HG02642 (cell line): ENCODE data around the gene SCN3A.

Source experiments
- ATAC-seq: cut with Tn5 transposase; IDR thresholded peaks from one replicate; pipeline ENCODE4 v1.9.1; 2021; ENCODE audit warnings: mild to moderate bottlenecking; ENCODE audit not compliant: unreplicated experiment, poor library complexity

SCN3A gene

DNA sequence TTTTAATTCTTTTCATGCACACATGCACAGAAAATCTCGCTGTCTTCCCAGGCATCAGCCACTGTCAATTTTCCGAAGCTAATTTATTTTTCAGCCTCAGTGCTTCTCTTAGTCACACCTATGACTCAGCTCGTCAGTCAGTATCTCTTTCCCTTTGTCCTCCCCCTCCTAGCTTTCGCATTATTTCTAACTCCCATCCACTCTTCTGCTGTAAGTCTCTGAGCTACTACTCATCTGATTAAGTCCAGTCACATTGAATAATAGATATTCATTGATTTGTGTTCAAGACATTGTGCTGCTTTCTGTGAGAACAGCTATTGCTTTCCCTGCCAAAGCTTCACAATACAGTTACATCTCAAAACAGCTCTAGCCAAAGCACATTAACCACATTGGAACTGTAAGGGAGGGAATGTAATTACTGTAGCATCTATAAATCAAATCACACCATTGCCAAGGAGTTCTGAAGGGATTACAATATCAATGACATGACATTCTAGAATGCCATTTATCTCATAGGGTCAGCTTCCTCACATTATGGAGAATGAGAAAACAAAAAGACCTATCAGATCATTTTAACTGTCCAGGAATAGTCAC, 89.4 kb downstream of the SCN3A start:
- no peak for ATAC-seq

DNA sequence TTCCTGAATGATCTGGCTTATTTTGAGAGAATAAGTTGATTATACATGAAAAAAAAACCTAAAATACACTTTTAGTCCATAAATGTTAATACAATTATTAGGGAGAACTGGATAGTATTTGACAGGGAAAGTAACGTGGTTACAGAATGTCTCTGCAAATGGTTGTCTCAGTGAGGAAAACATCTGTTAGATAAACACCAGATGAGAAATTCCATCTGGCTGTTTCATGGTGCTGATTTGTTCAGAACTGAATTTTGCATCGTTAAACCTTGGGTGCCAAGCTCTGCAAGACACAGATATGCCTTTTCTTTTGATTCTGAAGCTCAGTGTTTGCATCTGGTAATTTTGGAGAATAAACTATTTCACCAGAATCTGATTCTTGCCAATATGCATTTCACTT, 90.4 kb downstream of the SCN3A start:
- no peak for ATAC-seq

DNA sequence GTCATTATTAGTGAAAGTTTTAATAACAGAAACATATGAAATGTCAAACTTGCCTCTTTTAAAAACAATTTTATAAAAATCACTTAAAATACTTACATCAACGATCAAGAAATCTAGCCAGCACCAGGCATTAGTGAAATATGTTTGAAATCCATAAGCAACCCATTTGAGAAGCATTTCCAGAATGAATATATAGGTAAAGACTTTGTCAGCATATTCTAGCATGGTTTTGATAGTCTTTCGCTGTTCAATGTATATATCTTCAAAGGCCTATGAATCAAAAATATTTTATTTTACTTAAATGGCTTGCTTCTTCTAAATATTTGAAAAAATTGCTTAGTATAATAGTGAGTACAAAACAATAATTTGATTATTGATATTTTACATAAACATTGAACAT, 91.1 kb downstream of the SCN3A start:
- no peak for ATAC-seq

DNA sequence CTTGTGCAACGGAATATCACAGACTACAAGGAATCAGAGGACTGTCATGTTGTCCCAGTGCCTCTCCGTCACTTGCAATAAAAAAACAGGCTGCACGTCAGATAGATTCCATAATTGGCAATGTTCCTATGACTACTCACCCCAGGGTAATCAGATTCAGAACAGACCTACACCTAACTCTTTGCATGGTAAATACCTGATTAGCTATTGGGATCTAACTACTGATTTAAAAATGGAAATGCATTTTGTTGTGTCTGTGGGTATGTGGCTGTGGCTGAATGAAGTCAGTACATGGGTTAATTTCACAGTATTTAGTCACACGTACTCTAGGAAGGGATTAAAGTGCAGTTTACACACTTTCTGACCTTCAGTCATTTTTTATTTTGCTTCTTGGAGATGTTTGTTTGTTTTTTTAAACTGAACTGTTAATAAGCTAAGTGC, 91.7 kb downstream of the SCN3A start:
- no peak for ATAC-seq

DNA sequence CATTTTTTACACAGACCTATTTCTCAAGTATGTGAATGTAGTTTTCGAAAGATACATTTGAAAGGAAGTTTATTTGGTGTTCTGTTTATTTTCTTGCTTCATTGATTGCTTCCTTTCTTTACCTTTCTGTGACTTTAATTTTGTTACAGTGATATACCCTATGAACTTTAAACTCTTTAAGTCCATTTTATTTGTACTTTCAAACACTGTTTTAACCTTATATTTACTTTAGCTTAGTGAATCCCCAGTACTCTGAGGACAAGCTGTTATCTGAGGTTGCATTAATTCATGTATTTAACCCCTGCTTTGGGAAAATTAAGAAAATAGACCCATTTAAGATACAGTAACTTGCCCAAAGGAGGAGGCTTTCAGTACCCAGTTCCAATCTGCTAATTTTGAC, 93.5 kb downstream of the SCN3A start:
- ATAC-seq: no peak

DNA sequence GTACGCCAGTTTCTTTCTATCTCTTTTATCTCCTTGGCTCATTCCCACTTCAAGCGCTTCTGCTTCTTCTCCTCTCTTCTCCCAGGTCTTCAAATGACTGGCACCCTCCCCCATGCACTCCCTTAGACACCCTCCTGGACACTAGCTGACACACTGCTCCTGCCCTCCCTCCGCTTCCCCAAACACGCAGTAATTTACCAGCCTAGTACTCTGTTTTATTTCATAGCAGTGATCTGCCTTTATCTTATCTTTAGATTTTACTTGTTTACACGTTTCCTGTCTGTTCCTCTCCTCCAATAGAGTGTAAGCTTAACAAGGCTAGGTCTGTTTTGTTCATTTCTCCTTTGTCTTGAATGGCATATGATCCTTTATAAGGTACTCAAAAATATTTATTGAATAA, 93.9 kb downstream of the SCN3A start:
- ATAC-seq: no peak

DNA sequence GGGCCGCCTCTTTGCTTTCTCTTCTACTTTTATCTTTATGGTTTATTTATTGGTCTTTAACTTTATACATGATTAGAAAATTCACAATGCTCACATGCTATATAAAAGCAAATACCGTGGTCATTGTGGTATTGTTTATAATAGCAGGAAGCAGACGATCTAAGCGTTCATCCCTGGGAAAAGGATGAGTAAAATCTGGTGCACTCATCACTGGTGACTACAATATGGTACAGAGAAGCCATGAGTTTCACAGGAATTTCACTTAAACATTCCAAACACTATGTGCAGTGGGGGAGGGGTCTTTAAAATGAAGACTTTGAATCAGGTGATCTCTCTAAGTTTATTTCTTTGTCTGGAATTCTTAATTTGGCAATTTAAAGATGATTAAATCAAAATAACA, 97.9 kb downstream of the SCN3A start:
- ATAC-seq: no peak

DNA sequence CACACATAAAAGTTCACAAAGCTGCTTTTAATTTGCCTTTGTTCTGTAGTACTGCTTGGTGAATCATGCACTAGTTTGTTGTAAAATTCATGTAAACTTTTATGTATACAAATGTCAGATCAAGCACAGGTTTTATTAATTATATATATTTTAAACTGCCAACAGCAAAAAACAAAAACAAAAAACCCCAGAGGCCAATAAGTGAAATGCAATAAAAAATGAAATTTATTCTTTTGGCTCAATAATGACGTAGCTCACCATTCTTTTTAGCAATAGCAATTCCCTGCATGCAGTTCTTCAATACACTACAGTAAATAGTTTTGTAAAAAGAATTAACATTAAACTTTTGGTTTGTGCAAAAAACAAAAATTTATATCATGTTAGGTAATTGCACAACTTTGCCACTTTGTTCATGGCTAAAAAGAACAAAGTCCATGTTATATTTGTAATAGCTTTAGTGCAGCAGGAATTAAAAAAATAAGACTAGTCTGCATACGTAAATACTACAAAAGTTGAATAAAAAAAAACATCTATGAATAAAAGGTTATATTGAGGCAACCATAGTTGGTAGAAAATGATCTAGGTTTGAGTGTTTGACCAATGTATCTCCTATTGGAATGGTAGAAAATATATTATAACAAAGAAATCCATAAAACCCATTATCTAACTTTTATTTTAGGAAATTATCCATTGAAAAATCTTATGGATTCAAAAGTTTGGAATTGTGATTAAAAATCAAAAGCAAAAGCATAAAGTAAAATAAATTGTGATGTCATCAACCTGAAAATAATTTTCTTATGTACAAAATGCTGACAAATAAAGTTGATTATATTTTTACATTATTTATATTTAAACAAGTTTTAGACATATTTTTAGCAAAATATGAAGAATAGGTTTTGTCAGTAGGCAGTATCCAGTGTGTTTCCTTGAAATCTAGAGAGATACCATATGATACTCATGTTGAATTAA, 115.6 kb downstream of the SCN3A start:
- no peak for ATAC-seq

DNA sequence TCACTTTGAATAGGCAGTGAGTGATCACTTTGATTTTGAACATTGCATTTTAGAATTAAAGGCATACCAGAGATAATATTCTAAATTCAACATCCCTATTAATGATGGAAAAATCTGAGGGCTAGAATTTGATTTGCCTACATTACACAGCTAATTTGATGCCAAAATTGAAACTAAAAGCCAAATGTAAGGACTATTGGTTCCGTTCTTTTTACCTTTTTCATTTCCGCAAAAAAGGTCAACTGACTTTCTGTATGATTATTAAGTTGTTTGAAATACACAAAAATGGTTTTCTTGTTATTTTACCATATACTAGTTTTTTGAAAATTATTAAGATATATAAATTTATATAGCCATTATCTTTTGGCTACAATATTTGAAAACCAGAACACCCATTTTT, 117.5 kb downstream of the SCN3A start:
- no peak for ATAC-seq

DNA sequence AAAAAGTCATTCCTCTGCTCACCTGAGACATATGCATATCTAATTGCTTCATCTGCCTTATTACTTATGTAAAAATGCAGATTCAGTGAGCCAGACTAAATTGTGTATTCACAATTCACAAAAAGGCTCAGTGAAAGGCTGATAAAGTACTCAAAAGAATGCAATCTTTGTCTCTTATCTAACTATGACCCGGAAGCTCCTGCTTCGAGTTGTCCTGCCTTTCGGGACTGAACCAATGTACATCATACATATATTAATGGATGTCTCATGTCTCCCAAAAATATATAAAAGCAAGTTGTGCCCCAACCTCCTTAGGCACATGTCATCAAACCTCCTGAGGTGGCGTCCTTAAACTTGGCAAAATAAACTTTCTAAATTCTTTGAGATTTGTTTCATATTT, 120.5 kb downstream of the SCN3A start:
- no peak for ATAC-seq

DNA sequence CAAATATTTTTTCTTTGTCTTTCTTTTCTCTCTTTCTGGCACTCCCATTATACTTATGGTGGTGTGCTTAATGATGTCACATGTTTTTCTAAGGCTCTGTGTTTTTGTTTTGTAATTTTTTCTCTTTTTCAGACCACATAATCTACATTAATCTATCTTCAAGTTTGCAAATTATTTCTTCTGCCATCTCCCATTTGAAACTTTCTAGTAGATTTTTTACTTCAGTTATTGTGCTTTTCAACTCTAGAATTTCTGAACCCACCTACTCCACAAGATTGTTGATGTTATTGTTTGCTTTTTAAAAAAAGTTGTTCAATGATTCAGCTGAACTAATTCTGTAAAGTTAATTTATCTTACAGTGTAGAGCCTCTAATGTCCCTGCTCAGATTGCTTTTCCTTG, 121.4 kb downstream of the SCN3A start:
- no peak for ATAC-seq

DNA sequence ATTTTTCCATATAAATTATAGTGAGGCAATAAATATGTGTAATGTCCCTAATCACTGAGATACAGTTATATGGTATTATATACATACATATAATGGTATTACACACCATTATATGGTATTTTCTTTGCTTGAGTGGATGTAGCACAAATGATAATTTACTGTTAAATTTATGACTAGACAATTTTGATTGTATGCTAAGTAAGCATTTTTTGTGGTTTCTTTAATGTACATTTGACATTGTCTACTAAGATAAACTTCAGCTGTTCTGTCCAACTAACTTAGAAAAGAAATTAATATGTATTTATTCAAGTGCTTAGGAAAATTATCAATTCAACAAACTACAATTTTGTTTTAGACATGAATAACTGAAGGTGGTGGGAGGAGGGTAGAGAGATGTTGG, 122.6 kb downstream of the SCN3A start:
- no peak for ATAC-seq

DNA sequence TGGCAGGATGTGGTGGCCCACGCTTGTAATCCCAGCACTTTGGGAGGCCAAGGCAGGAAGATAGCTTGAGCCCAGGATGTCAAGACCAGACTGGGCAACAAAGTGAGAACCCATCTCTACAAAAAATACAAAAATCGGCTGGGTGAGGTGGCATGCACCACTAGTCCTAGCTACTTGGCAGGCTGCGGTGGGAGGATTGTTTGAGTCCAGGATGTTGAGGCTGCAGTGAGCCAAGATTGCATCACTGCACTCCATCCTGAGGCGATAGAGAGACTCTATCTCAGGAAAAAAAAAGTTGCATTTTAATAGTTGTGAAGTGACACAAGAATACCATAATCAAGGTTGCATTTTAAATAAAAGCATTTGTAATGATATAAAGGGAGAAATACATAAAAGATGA, 124.4 kb downstream of the SCN3A start:
- ATAC-seq: no peak

DNA sequence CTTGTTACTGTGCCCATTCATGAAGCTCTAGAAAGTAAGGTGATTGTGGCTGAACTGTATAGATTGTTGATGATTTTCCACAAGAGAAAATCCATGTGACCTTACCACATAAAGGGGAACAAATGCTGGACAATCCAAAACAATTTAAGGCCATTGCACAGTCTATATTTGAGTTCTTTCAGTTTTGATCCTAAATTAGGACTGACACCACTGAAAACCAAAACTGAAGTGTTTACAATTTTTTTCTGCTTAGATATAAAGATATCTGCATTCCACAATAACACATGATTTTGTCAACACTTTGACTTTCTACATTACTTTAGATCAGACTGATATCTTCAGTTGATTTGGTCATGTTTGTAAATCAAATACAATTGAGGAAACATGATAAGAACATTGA, 124.9 kb downstream of the SCN3A start:
- no peak for ATAC-seq

DNA sequence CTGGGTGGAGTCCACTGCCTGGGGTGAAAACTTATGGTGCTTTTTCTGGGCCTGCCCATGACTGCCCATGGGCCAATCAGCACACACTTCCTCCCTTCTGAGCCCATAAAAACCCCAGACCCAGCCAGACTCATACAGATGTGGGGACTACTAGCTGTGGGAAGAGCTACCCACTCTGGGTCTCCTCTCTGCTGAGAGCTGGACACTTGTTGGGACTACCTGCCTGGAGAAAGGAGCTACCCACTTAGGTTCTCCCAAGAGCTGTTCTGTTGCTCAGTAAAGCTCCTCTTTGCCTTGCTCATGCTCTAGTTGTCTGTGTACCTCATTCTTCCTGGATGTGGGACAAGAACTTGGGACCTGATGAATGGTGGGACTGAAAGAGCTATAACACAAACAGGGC, 129.0 kb downstream of the SCN3A start:
- no peak for ATAC-seq

DNA sequence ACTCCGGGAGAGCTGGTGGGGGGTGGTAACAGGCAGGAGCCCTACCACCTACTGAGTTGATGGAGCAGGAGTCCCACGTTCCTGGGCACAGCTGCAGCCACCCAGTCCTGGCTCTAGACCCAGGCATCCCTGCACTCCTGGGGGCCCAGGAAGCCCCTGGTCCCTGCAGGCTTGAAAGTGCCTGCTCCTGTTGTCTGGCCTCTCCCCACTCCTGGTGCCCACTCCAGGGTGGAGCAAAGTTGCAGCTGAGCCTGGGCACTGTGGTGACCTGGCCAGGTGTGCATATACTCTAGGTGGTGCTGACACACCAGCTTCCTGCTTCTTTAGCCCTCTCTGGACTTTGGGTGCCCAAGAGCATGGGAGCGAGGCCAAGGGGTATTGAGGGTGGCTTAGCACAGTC, 129.5 kb downstream of the SCN3A start:
- ATAC-seq: no peak

DNA sequence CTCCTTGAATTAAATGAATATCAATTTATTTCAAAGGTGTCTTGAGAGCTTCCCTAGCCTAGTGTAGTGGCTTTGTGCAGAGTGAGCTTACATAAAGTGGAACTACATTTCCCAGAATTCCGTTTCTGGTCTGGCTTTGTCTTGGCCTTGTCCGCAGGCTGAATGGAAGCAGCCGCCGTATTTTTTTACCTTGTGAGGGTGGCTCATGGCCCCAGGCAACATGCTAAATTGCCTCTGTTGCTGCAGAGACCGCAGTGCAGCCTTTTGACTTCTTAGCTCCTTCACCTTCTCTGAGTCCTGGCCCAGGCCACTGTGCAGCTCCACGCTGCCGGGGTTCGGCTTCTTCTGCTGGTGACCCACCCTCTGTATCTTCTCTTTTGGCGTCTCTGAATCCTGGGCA, 133.8 kb downstream of the SCN3A start:
- ATAC-seq: no peak

DNA sequence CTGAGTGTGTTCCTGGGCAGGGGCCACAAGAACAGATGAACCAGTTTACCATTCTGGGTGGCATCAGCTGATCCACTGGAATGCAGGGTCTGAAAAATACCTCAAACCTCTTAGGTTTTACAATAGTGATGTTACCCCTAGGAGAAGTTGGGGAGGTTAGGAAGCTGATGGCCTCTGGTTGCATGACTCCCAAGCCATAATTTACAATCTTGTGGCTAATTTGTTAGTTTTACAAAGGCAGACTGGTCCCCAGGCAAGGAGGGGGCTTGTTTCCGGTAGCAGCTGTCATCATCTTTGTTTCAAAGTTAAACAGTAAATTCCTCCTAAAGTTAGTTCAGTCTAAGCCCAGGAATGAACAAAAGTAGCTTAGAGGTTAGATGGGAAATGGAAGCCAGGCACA, 134.7 kb downstream of the SCN3A start:
- ATAC-seq: no peak

DNA sequence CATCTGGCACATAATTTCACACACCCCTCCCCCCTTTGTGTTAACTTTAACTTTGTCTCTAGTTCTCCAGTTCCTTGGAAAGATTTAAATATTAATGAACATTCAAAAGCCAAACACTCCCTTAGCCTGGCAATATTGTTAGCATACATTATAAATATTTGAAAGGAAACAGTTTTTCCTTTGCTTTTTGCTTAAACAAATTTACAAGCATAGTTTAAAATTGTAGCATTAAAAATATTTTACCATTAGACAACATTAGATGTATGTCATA, 135.4 kb downstream of the SCN3A start:
- no peak for ATAC-seq

DNA sequence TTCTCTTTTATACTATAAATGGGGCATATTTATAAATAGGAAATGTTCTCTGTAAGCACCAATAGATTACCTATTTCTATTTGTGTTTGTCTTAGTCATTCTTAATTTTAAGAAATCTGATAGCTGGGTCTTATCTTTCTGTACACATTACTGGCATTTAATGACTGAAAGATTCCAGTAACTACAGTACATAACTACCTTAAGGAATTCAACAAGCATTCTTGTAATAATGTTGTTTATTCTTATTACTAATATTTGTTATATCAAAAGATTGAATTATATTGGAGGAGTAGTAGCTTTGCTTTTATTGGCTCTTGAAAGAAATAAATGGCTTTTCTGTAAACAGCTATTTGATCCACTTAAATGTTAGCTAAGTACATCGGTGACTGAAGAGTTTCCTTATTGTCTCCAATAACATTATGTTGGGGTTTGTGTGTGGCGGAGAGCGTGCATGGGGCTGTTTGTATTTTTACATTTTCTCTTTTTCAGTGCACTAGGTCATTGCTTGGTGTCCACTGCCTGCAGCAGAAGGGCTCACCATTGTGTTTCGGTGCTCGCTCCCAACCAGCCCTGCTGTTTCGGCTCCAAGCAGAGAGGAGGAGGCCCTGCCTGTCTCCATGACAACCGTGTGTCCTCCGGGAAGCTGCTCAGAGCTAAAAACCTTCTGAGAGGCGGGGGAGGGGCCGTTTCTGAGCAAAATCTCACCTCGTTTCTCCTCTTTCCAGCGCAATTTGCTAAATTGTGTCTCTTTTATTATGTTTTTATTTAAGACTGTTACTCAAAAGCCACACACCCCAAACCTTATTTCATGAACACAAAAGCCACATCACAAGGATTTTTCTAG, 136.0 kb downstream of the SCN3A start:
- ATAC-seq: no peak

DNA sequence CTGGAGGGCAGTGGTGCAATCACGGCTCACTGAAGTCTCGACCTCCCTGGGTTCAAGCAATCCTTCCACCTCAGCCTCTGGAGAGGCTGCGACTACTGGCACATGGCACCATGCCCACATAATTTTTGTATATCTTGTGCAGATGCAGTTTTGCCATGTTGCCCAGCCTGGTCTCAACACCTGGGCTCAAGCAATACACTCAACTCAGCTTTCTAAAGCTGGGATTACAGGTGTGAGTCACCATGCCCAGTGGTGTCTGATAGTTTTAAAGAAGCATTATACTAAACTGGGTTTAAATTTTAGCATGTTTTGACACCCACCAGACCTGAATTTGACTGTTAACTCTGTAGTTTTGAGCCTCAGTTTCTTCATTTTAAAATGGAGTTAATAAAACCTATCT, 139.1 kb downstream of the SCN3A start:
- no peak for ATAC-seq
